Hepatocyte (in vitro differentiated cells): ENCODE results near the gene CLCN4. TPM values are rescaled to one million over a fixed set of nuclear protein-coding genes. Genes with fewer than 3 reads are reported as not detected.

Experiments
- DNase-seq: peaks from one replicate; pipeline ENCODE4 v3.0.0-alpha.2; 2016; ENCODE audit warnings: low spot score
- H2AFZ ChIP-seq: fragments of 200-600 bp; sonication (generic); 2 replicates; pipeline ENCODE4 v1.6.0; 2016; ENCODE audit warnings: antibody characterized with exemption, mild to moderate bottlenecking
- H3K27ac ChIP-seq: fragments of 200-600 bp; sonication (generic); 2 replicates; pipeline ENCODE4 v1.5.1; 2016; ENCODE audit warnings: mild to moderate bottlenecking
- H3K27me3 ChIP-seq: fragments of 200-600 bp; sonication (generic); 2 replicates; pipeline ENCODE4 v1.6.1; 2016
- H3K36me3 ChIP-seq: fragments of 200-600 bp; sonication (generic); replicated peaks from 2 replicates; pipeline ENCODE4 v1.5.1; 2016; ENCODE audit warnings: low read depth; ENCODE audit not compliant: insufficient read depth
- H3K4me1 ChIP-seq: fragments of 200-600 bp; sonication (generic); 2 replicates; pipeline ENCODE4 v1.5.1; 2016; ENCODE audit warnings: mild to moderate bottlenecking, moderate library complexity; ENCODE audit not compliant: insufficient read depth
- H3K4me2 ChIP-seq: fragments of 200-600 bp; sonication (generic); 2 replicates; pipeline ENCODE4 v1.6.0; 2016
- H3K4me3 ChIP-seq: fragments of 200-600 bp; sonication (generic); 2 replicates; pipeline ENCODE4 v1.5.1; 2016; ENCODE audit warnings: mild to moderate bottlenecking
- H3K79me2 ChIP-seq: fragments of 200-600 bp; sonication (generic); 2 replicates; pipeline ENCODE4 v1.6.0; 2017; ENCODE audit warnings: mild to moderate bottlenecking
- H3K9me2 ChIP-seq: fragments of 200-600 bp; sonication (generic); replicated peaks from 2 replicates; pipeline ENCODE4 v1.6.0; 2017; ENCODE audit warnings: mild to moderate bottlenecking; ENCODE audit not compliant: insufficient read depth
- H3K9me3 ChIP-seq: fragments of 200-600 bp; sonication (generic); 2 replicates; pipeline ENCODE4 v1.5.1; 2016; ENCODE audit warnings: low read depth, mild to moderate bottlenecking
- H4K20me1 ChIP-seq: fragments of 200-600 bp; sonication (generic); 2 replicates; pipeline ENCODE4 v1.6.0; 2016; ENCODE audit warnings: mild to moderate bottlenecking; ENCODE audit not compliant: insufficient read depth, poor library complexity, severe bottlenecking
- EZH2 ChIP-seq: fragments of 200-600 bp; sonication (generic); IDR thresholded peaks from 2 replicates; pipeline ENCODE4 v1.6.1; 2016; ENCODE audit warnings: antibody characterized with exemption, mild to moderate bottlenecking, borderline replicate concordance
- EZH2phosphoT487 ChIP-seq: fragments of 200-600 bp; sonication (generic); IDR thresholded peaks from one replicate; pipeline ENCODE4 v1.6.1; 2018; ENCODE audit warnings: antibody characterized with exemption, mild to moderate bottlenecking, low read depth, moderate library complexity; ENCODE audit not compliant: unreplicated experiment, severe bottlenecking
- WGBS: methylation state at CpG from one replicate; pipeline ENCODE4 v1.1.6; 2016; ENCODE audit warnings: low lambda C conversion rate; ENCODE audit errors: missing lambda C conversion rate; 5-methylcytosine and 5-hydroxymethylcytosine counted together
- polyA plus RNA-seq: library from polyadenylated mRNA; unstranded; fragments of >200 nt; fragmentation: Nextera tagmentation; extraction: Ambion mirVana; gene quantifications from 2 replicates; pipeline ENCODE4 v1.2.1, GENCODE V29; 2016
- total RNA-seq: library from RNA; depleted of rRNA; stranded (reverse); fragments of >200 nt; gene quantifications from 2 replicates; pipeline ENCODE4 v1.2.3, GENCODE V29; 2014
- TF ChIP-seq, protein P1 (sequence below): fragments of 200-600 bp; sonication (generic); IDR thresholded peaks from 2 replicates; pipeline ENCODE4 v1.5.1; 2016; ENCODE audit warnings: antibody characterized with exemption, mild to moderate bottlenecking; ENCODE audit not compliant: poor library complexity

Gene CLCN4
- total and polyA plus RNA-seq, 2 experiments from 2014 or later: 2.2 to 3.8 TPM

DNA sequence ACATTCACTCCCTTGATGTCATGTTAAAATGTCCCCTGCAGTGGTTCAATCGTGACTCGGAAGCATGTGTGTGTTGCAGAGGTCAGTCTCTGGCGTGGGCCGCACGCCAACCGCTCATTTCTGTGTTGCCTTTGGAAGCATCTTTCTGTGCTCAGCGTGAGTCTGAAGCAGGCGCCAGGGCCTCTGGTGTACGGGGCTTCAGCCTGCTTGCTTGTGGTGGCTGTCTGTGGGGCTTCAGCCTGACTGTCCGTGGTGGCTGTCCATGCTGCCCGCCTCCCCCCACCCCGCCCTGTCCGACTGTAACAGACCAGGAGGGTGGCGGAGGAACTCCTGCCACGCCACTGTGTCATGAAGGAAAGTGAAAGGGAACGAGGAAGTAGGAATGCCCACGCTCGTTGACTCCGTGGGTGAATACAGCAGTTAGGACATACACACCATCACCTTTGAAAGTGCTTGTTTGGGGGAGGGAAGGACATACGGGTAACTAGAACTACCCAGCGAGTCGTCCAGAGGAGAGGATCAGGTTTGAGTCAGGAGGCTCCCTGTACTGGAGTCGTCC lies 14.7 kb upstream of the CLCN4 start:
- no peak for DNase-seq
- 81% methylated on average over 23 of the region's 23 CpGs for WGBS
- Histone ChIP-seq H3K79me2 (no peaks in the 10 kb centered on the region), H3K9me3 (no peaks in the 10 kb centered on the region), H3K4me1 (no peaks in the 10 kb centered on the region), H3K9me2 (no peaks in the 10 kb centered on the region), H2AFZ (no peak overlapping the region), H3K4me3 (no peak overlapping the region), H4K20me1 (no peaks in the 10 kb centered on the region), H3K27me3 (no peaks in the 10 kb centered on the region), H3K36me3 (no peaks in the 10 kb centered on the region), H3K4me2 (no peak overlapping the region), H3K27ac (no peak overlapping the region)
- TF ChIP-seq EZH2phosphoT487 (no peak), EZH2 (no peak)
- TF ChIP-seq, protein P1, sequence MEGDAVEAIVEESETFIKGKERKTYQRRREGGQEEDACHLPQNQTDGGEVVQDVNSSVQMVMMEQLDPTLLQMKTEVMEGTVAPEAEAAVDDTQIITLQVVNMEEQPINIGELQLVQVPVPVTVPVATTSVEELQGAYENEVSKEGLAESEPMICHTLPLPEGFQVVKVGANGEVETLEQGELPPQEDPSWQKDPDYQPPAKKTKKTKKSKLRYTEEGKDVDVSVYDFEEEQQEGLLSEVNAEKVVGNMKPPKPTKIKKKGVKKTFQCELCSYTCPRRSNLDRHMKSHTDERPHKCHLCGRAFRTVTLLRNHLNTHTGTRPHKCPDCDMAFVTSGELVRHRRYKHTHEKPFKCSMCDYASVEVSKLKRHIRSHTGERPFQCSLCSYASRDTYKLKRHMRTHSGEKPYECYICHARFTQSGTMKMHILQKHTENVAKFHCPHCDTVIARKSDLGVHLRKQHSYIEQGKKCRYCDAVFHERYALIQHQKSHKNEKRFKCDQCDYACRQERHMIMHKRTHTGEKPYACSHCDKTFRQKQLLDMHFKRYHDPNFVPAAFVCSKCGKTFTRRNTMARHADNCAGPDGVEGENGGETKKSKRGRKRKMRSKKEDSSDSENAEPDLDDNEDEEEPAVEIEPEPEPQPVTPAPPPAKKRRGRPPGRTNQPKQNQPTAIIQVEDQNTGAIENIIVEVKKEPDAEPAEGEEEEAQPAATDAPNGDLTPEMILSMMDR: no peak

DNA sequence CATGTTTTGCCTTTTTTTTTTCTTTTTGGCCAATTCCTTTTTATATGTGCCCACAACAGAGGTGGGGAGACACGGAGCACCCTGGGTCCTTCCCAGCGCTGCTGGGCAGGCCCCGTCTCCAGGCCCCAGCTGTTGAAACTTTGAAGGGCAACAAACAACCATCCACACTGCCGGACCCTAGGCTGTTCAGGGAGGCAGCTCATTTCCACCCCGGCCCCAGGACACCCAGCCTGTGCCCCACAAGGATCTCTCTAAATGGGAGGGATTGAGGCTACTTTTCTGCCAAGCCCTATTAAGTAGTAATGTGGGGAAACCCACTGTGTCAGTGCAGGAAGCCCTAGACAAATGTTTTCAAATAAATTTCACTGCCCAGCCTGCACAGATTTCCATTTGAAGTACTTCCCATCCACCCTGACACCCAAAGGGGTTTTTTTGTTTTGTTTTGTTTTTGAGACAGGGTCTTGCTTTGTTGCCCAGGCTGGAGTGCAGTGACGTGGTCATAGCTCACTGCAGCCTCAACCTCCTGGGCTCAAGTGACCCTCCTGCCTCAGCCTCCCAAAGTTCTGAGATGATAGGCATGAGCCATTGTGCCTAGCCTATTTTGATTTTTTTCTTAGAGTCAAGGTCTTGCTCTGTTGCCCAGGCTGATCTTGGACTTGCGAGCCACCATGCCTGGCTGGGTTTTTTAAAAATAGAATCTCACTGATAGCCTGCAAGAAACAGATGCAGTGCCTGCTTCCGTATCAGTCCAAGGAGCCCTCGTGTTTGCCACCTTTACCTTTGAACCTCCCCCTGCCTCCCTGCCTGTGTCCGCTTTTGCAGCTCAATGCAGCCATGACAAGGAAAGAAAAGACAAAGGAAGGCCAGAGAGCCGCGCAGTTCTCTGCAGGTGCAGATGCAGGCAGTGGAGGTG lies 13.4 kb upstream of the CLCN4 start:
- no peaks in the 10 kb centered on the region for H3K36me3 ChIP-seq
- no peaks in the 10 kb centered on the region for H3K9me3 ChIP-seq
- H3K27me3 ChIP-seq: no peaks in the 10 kb centered on the region
- no peak for DNase-seq
- H3K27ac ChIP-seq: no peak overlapping the region
- no peak overlapping the region for H3K4me2 ChIP-seq
- H2AFZ ChIP-seq: no peak overlapping the region
- H4K20me1 ChIP-seq: no peaks in the 10 kb centered on the region
- H3K9me2 ChIP-seq: no peaks in the 10 kb centered on the region
- H3K4me1 ChIP-seq: no peaks in the 10 kb centered on the region
- no peak overlapping the region for H3K4me3 ChIP-seq
- no peaks in the 10 kb centered on the region for H3K79me2 ChIP-seq
- TF ChIP-seq EZH2phosphoT487 (no peak), EZH2 (no peak)
- TF ChIP-seq, protein P1: no peak
- 81% methylated on average over 12 of the region's 12 CpGs for WGBS

DNA sequence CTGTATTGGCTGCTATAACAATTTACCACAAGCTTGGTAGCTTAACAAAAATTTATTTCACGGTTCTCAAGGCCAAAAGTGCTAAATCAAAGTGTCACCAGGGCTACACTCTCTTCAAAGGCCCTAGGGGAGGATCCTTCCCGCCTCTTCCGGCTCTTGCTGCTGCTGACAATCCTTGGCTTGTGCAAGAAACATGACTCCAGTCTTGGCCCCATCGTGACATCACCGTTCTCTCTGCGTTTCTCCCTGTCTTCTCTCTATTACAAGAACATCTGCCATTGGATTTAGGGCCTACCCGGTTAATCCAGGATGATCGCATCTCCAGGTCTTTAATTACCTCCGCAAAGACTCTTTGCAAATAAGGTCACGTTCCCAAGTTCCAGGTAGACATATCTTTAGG lies 10.4 kb upstream of the CLCN4 start:
- H3K79me2 ChIP-seq: no peaks in the 10 kb centered on the region
- H2AFZ ChIP-seq: no peak overlapping the region
- H3K9me2 ChIP-seq: no peaks in the 10 kb centered on the region
- H3K9me3 ChIP-seq: no peaks in the 10 kb centered on the region
- no peak overlapping the region for H3K27ac ChIP-seq
- H3K27me3 ChIP-seq: no peaks in the 10 kb centered on the region
- no peaks in the 10 kb centered on the region for H3K4me1 ChIP-seq
- WGBS: 87% methylated on average over 10 of the region's 10 CpGs
- H3K4me2 ChIP-seq: no peak overlapping the region
- DNase-seq: no peak
- no peak overlapping the region for H3K4me3 ChIP-seq
- H4K20me1 ChIP-seq: no peaks in the 10 kb centered on the region
- H3K36me3 ChIP-seq: no peaks in the 10 kb centered on the region
- TF ChIP-seq EZH2phosphoT487: no peak

DNA sequence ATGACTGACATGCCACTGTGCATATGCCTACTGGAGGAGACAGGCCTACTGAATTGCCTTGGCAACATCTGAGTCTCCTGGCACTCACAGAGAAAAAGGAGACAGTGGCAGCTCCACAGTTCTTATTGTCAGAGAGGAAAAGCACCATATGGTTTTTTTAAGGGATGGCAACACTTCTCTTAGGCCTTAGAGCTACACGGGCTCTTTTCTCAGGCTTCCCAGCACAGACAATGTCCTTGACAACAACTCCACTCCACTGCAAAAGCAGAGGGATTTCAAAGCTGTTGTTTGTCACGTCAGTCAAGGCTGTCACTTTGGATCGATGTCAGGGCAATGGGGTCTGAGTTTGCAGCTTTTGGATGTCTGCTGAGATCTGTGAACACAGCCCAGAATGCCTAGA lies 4.7 kb upstream of the CLCN4 start:
- 71% methylated on average over 3 of the region's 3 CpGs for WGBS
- no peaks in the 10 kb centered on the region for H3K79me2 ChIP-seq
- H3K9me2 ChIP-seq: no peaks in the 10 kb centered on the region
- H3K27me3 ChIP-seq: no peaks in the 10 kb centered on the region
- no peaks in the 10 kb centered on the region for H3K9me3 ChIP-seq
- H3K27ac ChIP-seq: no peak overlapping the region
- H3K4me3 ChIP-seq: no peak overlapping the region
- no peaks in the 10 kb centered on the region for H3K4me1 ChIP-seq
- no peak overlapping the region for H3K4me2 ChIP-seq
- no peaks in the 10 kb centered on the region for H3K36me3 ChIP-seq
- H2AFZ ChIP-seq: no peak overlapping the region
- DNase-seq: no peak
- TF ChIP-seq EZH2: no peak
- TF ChIP-seq, protein P1: no peak
- TF ChIP-seq EZH2phosphoT487: no peak
- H4K20me1 ChIP-seq: no peaks in the 10 kb centered on the region
